ENCODE measurements around the gene SLC5A11. TPM values are rescaled to one million over a fixed set of nuclear protein-coding genes. Genes with fewer than 3 reads are reported as not detected.

SLC5A11 gene
- total and polyA plus RNA-seq, 11 donors = 0.75 TPM; not detected in 10

- Histone ChIP-seq H3K27ac (no peak overlapping the region), H3K4me3 (no peak overlapping the region), H3K9me3 (peaks cover 0 to 5% (median 0%) of the 10 kb centered on the region in 12 donors), H3K36me3 (peaks cover 0 to 60% (median 55%) of the 10 kb centered on the region in 9 donors), H3K27me3 (no peaks in the 10 kb centered on the region), H3K4me1 (no peaks in the 10 kb centered on the region)
- no peak for DNase-seq
- 92 to 98% (median 95%) methylated on average over 5 of the region's 5 CpGs for WGBS, 4 donors
- TF ChIP-seq POLR2A (IDR thresholded peaks at IDR 0.05) = no peak
- no peak for TF ChIP-seq CTCF (IDR thresholded peaks at IDR 0.05)
- intact Hi-C loops (cut with DNase I) = no loop called here
- no peak for ATAC-seq
Observed at GRCh38 chr16:24917891-24918290, 72.1 kb downstream of the SLC5A11 start.

DNA sequence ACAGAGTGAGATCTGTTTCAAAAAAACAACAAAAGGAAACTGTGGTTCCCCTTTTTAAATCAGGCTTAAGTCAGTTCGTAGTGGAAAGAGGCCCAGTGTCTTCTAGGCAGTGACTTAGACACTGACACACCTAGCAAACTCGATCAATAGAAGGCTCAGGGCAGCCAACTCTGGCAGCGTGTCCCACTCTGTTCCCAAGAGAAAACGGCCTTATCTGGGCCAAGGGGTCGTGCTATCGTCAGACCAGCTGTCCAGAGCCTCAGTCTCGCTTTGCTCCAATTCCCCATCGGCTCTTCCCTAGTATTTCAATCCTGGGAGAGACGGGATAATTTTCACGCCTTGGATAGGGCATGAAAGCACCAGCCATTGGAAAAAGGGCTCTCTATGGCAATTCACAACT is 72.9 kb downstream of the SLC5A11 start:
- ATAC-seq (no peak), DNase-seq (no peak)
- 75 to 81% (median 75%) methylated on average over 10 of the region's 10 CpGs for WGBS, 4 donors
- intact Hi-C loops (cut with DNase I) = no loop called here
- H3K9me3 ChIP-seq = peaks cover 0 to 5% (median 0%) of the 10 kb centered on the region in 12 donors
- H3K27ac ChIP-seq = no peak overlapping the region
- H3K4me3 ChIP-seq = no peak overlapping the region
- no peak for TF ChIP-seq CTCF (IDR thresholded peaks at IDR 0.05)
- TF ChIP-seq POLR2A (IDR thresholded peaks at IDR 0.05) = no peak
- no peaks in the 10 kb centered on the region for H3K27me3 ChIP-seq
- H3K36me3 ChIP-seq = peaks cover 0 to 68% (median 63%) of the 10 kb centered on the region in 9 donors
- peaks cover 0 to under 1% (median 0%) of the 10 kb centered on the region in 12 donors for H3K4me1 ChIP-seq

DNA sequence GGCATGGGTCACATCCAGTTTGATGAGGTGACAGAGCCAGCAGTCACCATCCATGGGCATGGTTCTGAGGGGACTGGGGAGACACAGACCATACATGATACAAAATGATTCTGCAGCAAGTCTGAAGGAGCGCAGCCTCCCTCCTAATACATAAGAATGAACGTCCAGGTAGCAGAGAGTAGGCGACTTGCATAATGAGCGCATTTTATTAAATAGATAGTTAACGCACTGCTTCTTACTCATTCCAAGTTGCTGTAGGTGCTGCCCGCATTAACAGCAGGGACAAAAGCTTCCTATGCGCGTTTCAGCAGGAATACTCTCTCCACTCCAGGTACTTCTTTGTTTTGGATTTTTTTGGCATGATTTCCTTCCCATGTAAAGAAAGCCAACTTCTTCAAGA is 73.8 kb downstream of the SLC5A11 start:
- no peak overlapping the region for H3K27ac ChIP-seq
- no peak for DNase-seq
- peaks cover 0 to 5% (median 0%) of the 10 kb centered on the region in 12 donors for H3K4me1 ChIP-seq
- intact Hi-C loops (cut with DNase I) = no loop called here
- no peak for ATAC-seq
- H3K27me3 ChIP-seq = no peaks in the 10 kb centered on the region
- TF ChIP-seq POLR2A (IDR thresholded peaks at IDR 0.05) (no peak), CTCF (IDR thresholded peaks at IDR 0.05) (no peak)
- WGBS, 4 donors = 93 to 96% (median 95%) methylated on average over 8 of the region's 8 CpGs
- no peak overlapping the region for H3K4me3 ChIP-seq
- H3K9me3 ChIP-seq = peaks cover 0 to 5% (median 0%) of the 10 kb centered on the region in 12 donors
- peaks cover 0 to 77% (median 67%) of the 10 kb centered on the region in 9 donors for H3K36me3 ChIP-seq

DNA sequence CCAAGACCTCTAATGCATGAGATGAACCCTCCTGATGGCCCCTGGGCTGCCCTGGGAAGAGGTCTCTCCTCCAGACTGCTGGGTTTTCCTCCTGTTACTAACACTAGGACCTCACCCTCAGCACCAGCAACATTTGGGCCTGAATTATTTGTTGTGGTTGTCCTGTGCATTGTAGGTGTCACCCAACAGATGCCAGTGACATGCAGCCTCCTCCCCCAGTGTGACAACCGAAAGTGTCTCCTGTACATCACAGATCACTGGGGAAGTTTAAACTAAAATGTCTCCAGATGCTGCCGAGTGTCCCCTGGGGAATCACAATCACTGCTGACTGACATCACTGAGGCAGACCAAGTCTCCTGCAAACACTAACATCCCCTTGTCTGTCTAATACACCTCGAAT is 74.8 kb downstream of the SLC5A11 start:
- H3K36me3 ChIP-seq = peaks cover 0 to 87% (median 74%) of the 10 kb centered on the region in 9 donors
- ATAC-seq = no peak
- H3K4me1 ChIP-seq = peaks cover 0 to 5% (median 0%) of the 10 kb centered on the region in 12 donors
- TF ChIP-seq CTCF (IDR thresholded peaks at IDR 0.05) = no peak
- TF ChIP-seq POLR2A (IDR thresholded peaks at IDR 0.05) = no peak
- H3K4me3 ChIP-seq = no peak overlapping the region
- no peak overlapping the region for H3K27ac ChIP-seq
- DNase-seq = no peak
- intact Hi-C loops (cut with DNase I) = no loop called here
- H3K9me3 ChIP-seq = no peaks in the 10 kb centered on the region
- H3K27me3 ChIP-seq = no peaks in the 10 kb centered on the region
- WGBS, 4 donors = 76 to 97% (median 91%) methylated on average over 3 of the region's 3 CpGs

All from heart left ventricle (tissue), 16 donors.